Measurements from ENCODE around the gene HLX. TPM values are rescaled to one million over a fixed set of nuclear protein-coding genes. Genes with fewer than 3 reads are reported as not detected.

HLX gene
- total and polyA plus RNA-seq, 9 of the 15 experiments (the other 6 are each of a cell fraction or from before 2014, with no cell fraction given) = 0.10 to 3.0 (median 1.6) TPM

DNA sequence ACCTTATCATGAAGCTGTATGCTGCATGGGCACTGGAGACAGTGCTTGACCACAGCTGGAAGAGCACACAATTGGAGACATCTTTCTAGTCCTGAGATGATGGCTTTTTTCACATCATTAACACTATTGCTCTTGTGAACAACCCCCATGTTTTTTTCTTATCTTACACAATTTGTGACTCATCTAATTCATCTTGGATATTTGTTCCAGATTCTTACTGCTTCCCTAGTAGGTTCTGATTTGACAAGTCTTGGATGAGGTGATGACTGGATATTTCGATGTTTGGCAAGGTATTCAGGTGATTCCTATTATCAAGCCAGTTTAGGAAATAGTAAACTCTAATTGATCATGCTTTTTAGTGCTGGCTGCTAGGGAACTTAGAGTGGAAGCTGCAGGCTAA is 23.7 kb downstream of the HLX start:
- WGBS (ENCODE audit: insufficient coverage, low coverage, missing lambda C conversion rate) = 0% methylated on average over 1 of the region's 1 CpG
- TF ChIP-seq SREBF2 (CRISPR knock-in tag; IDR thresholded peaks at IDR 0.05) (no peak), LCOR (CRISPR knock-in tag; IDR thresholded peaks at IDR 0.05) (no peak), KHSRP (IDR thresholded peaks at IDR 0.05) (no peak), HIVEP1 (CRISPR knock-in tag; IDR thresholded peaks at IDR 0.05) (no peak), TBP (optimal IDR thresholded peaks at IDR 0.05; ENCODE audit: low read depth, low read length) (no peak), CBFA2T3 (IDR thresholded peaks at IDR 0.05) (no peak), NFE2L1 (tag; IDR thresholded peaks at IDR 0.05; ENCODE audit: borderline replicate concordance, low read depth) (no peak)
- TF ChIP-seq, protein P1, sequence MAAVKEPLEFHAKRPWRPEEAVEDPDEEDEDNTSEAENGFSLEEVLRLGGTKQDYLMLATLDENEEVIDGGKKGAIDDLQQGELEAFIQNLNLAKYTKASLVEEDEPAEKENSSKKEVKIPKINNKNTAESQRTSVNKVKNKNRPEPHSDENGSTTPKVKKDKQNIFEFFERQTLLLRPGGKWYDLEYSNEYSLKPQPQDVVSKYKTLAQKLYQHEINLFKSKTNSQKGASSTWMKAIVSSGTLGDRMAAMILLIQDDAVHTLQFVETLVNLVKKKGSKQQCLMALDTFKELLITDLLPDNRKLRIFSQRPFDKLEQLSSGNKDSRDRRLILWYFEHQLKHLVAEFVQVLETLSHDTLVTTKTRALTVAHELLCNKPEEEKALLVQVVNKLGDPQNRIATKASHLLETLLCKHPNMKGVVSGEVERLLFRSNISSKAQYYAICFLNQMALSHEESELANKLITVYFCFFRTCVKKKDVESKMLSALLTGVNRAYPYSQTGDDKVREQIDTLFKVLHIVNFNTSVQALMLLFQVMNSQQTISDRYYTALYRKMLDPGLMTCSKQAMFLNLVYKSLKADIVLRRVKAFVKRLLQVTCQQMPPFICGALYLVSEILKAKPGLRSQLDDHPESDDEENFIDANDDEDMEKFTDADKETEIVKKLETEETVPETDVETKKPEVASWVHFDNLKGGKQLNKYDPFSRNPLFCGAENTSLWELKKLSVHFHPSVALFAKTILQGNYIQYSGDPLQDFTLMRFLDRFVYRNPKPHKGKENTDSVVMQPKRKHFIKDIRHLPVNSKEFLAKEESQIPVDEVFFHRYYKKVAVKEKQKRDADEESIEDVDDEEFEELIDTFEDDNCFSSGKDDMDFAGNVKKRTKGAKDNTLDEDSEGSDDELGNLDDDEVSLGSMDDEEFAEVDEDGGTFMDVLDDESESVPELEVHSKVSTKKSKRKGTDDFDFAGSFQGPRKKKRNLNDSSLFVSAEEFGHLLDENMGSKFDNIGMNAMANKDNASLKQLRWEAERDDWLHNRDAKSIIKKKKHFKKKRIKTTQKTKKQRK (IDR thresholded peaks at IDR 0.05; ENCODE audit: borderline replicate concordance, low read depth, low read length) = no peak
- Histone ChIP-seq H3K4me1 (replicated peaks in 1 of 2; ENCODE audit: control insufficient read depth in 2 of 2, insufficient read depth in 2 of 2, low read length in 2 of 2) (no peaks in the 10 kb centered on the region), H3K79me2 (ENCODE audit: control insufficient read depth, insufficient read depth, low read length) (no peaks in the 10 kb centered on the region), H3K4me2 (ENCODE audit: insufficient read depth, low read length) (no peak overlapping the region), H4K20me1 (replicated peaks; ENCODE audit: control insufficient read depth, insufficient read depth, low read length) (no peaks in the 10 kb centered on the region), H3K27me3 (ENCODE audit: control insufficient read depth in 2 of 2, insufficient read depth in 2 of 2, low read length in 2 of 2) (peaks cover 0 to 9% of the 10 kb centered on the region in 2 experiments; a peak in 2 of 5 replicates), H3K36me3 (ENCODE audit: control insufficient read depth, insufficient read depth, low read length) (no peaks in the 10 kb centered on the region), H3K27ac (ENCODE audit: extremely low read depth, low read depth, low read length) (no peak overlapping the region), H3K9me1 (ENCODE audit: control insufficient read depth, insufficient read depth, low read length) (no peaks in the 10 kb centered on the region), H3K9me3 (replicated peaks; ENCODE audit: control insufficient read depth, insufficient read depth, low read depth, low read length) (no peaks in the 10 kb centered on the region), H2AFZ (ENCODE audit: low read depth, low read length) (no peak overlapping the region), H3K4me3 (no peak overlapping the region), H3K9ac (ENCODE audit: insufficient read depth in 1 of 2, low read depth in 2 of 2, low read length in 2 of 2) (no peak overlapping the region)
- CTCF ChIA-PET (ENCODE audit: low intra/inter-chr PET ratio) = no interaction called here
- in situ Hi-C loops (cut with MboI) (no loop called here), intact Hi-C loops (cut with micrococcal nuclease) (no loop called here)
- DNase-seq (ENCODE audit: extremely low read depth in 1 of 4, low spot score in 3 of 4) (no peak), FAIRE-seq (no peak), ATAC-seq (no peak)
- no TSS peak for BruUV-seq (replicated peaks)
- POLR2A ChIA-PET = interaction anchor here (0.9 kb wide), 1 partner anchor 38 kb away, joined by 3 read pairs; no protein-coding TSS in a partner anchor

Data from K562 (cell line).